CD8-positive, alpha-beta memory T cell (primary cell): Measurements from ENCODE around the gene MTA3. TPM values are rescaled to one million over a fixed set of nuclear protein-coding genes. Genes with fewer than 3 reads are reported as not detected.

ENCODE experiments used
- CTCF ChIA-PET: fragments of 350-600 bp; sonication (Branson Sonifier 250); formaldehyde crosslinking; loops from one replicate; lab custom pipeline; 2021; ENCODE audit warnings: antibody characterized with exemption; lab: Charles Lee
- POLR2A ChIA-PET: fragments of 350-600 bp; sonication (Branson Sonifier 250); formaldehyde crosslinking; loops from one replicate; lab custom pipeline; 2021; ENCODE audit warnings: antibody characterized with exemption; lab: Charles Lee
- DNase-seq, 5 donors: peaks; one replicate each; pipeline versions ENCODE4 v3.0.0 to v3.0.0-alpha.2; 2020 to 2022; ENCODE audit warnings: mixed read lengths in 1 of 5
- H3K27ac ChIP-seq: one replicate; pipeline ENCODE4 v1.7.0; 2013; ENCODE audit warnings: low read depth, mild to moderate bottlenecking, low read length, moderate library complexity
- H3K27me3 ChIP-seq: 2 replicates; pipeline ENCODE4 v1.7.0; 2013; ENCODE audit warnings: low read length, mild to moderate bottlenecking; ENCODE audit not compliant: insufficient read depth, poor library complexity, severe bottlenecking
- H3K36me3 ChIP-seq: 2 replicates; pipeline ENCODE4 v1.7.0; 2013; ENCODE audit warnings: mild to moderate bottlenecking, low read length, moderate library complexity; ENCODE audit not compliant: insufficient read depth
- H3K4me1 ChIP-seq: 2 replicates; pipeline ENCODE4 v1.7.0; 2013; ENCODE audit warnings: mild to moderate bottlenecking, low read length, moderate library complexity; ENCODE audit not compliant: insufficient read depth
- H3K4me3 ChIP-seq: 2 replicates; pipeline ENCODE4 v1.7.0; 2013; ENCODE audit warnings: mild to moderate bottlenecking, low read length
- H3K9me3 ChIP-seq: 2 replicates; pipeline ENCODE4 v1.7.0; 2013; ENCODE audit warnings: mild to moderate bottlenecking, low read length
- H3K27ac Mint-ChIP-seq, 8 donors: one replicate each; pipeline ENCODE4 v1.8.0; 2020 to 2021; ENCODE audit warnings: mixed read lengths in 8 of 8, mild to moderate bottlenecking in 6 of 8, inconsistent platforms in 3 of 8, moderate library complexity in 3 of 8
- H3K27me3 Mint-ChIP-seq, 2 donors: one replicate each; pipeline ENCODE4 v1.8.0; 2020 to 2021; ENCODE audit warnings: mixed read lengths in 2 of 2, mild to moderate bottlenecking in 1 of 2, moderate library complexity in 1 of 2
- H3K36me3 Mint-ChIP-seq, 3 donors: one replicate each; pipeline ENCODE4 v1.8.0; 2020 to 2021; ENCODE audit warnings: mixed read lengths in 3 of 3, inconsistent platforms in 1 of 3, mild to moderate bottlenecking in 1 of 3
- H3K4me1 Mint-ChIP-seq, 3 donors: one replicate each; pipeline ENCODE4 v1.8.0; 2020 to 2021; ENCODE audit warnings: mixed read lengths in 3 of 3, inconsistent platforms in 1 of 3, mild to moderate bottlenecking in 1 of 3
- H3K4me3 Mint-ChIP-seq, 7 donors: one replicate each; pipeline ENCODE4 v1.8.0; 2020 to 2021; ENCODE audit warnings: mixed read lengths in 7 of 7, mild to moderate bottlenecking in 6 of 7, moderate library complexity in 4 of 7, inconsistent platforms in 2 of 7
- H3K9me3 Mint-ChIP-seq, 5 donors: one replicate each; pipeline ENCODE4 v1.8.0; 2020 to 2022; ENCODE audit warnings: mixed read lengths in 5 of 5, mild to moderate bottlenecking in 3 of 5, moderate library complexity in 2 of 5, inconsistent platforms in 1 of 5
- polyA plus RNA-seq: library from polyadenylated mRNA; unstranded; fragments of 300-500 nt; fragmentation: Illumina TruSeq; gene quantifications from one replicate; pipeline ENCODE4 v1.2.3, GENCODE V29; 2021
- total RNA-seq, 2 experiments: library from RNA; stranded (reverse); gene quantifications; one replicate each; pipeline ENCODE4 v1.2.3, GENCODE V29; 2021

The MTA3 gene
- total and polyA plus RNA-seq, 3 experiments from 2014 or later: 7.9 to 24.1 (median 20.0) TPM

DNA sequence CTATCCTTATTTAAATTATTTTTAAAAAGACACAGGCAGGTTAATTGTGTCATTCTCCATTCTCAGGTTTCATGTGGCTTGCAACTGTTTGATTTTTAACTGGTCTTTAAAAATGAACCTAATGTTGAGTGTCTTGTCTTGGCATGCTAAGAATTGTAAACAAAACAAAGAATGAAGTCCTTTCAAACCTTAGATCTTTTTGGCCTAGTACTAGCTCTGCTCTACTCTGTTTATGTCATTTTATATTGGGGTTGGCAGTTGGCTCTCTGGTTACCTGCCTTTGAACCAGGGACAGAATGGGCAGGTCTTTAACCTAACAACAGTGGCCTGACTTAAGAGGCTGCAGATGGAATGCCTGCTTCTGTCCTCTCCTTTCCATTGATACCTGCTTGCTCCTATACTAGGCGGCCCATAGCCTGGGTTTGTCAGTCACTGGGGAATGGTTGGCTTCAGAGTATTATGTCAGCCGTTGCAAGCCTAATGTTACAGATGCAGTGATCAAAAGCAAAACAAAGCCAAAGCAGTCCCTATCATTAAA is 85.5 kb downstream of the MTA3 start:
- no peak for DNase-seq
- Mint-ChIP-seq H3K27me3 (no peaks in the 10 kb centered on the region), H3K9me3 (no peaks in the 10 kb centered on the region), H3K36me3 (peaks cover 0 to 10% (median 6%) of the 10 kb centered on the region in 3 donors), H3K4me1 (peaks cover 20 to 51% (median 36%) of the 10 kb centered on the region in 3 donors), H3K4me3 (no peak overlapping the region), H3K27ac (no peak overlapping the region)
- ChIA-PET CTCF (interaction anchor here (1.1 to 1.5 kb wide), 2 partner anchors 9 to 41 kb away, joined by 4 to 10 read pairs; no protein-coding TSS in a partner anchor), POLR2A (no interaction called here)
- Histone ChIP-seq H3K4me1 (peaks cover 46% of the 10 kb centered on the region), H3K27ac (no peak overlapping the region), H3K4me3 (no peak overlapping the region), H3K9me3 (no peaks in the 10 kb centered on the region), H3K36me3 (no peaks in the 10 kb centered on the region), H3K27me3 (no peaks in the 10 kb centered on the region)

DNA sequence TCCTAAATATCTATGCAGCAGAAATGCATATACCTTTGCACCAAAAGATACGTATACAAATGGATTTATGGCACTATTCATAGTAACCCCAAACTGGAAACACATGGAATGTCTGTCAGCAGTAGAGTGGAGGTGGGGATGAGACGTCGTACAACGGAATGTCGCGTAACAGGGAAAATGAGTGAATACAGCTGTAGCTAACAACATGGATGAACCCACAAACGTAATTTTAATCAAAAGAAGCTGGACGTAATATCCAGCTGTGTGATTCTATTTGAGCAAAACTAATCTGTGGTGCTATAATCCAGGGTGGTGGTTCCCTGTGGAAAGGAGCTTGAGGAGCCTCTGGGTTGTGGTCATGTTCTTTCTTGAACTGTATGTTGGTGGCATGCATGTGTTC is 89.9 kb downstream of the MTA3 start:
- ChIA-PET CTCF (no interaction called here), POLR2A (no interaction called here)
- H3K27me3 ChIP-seq: no peaks in the 10 kb centered on the region
- no peak overlapping the region for H3K4me3 ChIP-seq
- H3K36me3 ChIP-seq: no peaks in the 10 kb centered on the region
- peaks cover 0 to 20% (median 11%) of the 10 kb centered on the region in 3 donors for H3K36me3 Mint-ChIP-seq
- no peak for DNase-seq
- H3K27ac Mint-ChIP-seq: no peak overlapping the region
- no peak overlapping the region for H3K4me3 Mint-ChIP-seq
- peaks cover 9 to 21% (median 17%) of the 10 kb centered on the region in 3 donors for H3K4me1 Mint-ChIP-seq
- no peaks in the 10 kb centered on the region for H3K9me3 ChIP-seq
- H3K9me3 Mint-ChIP-seq: no peaks in the 10 kb centered on the region
- no peak overlapping the region for H3K27ac ChIP-seq
- no peaks in the 10 kb centered on the region for H3K27me3 Mint-ChIP-seq
- H3K4me1 ChIP-seq: peaks cover 14% of the 10 kb centered on the region

DNA sequence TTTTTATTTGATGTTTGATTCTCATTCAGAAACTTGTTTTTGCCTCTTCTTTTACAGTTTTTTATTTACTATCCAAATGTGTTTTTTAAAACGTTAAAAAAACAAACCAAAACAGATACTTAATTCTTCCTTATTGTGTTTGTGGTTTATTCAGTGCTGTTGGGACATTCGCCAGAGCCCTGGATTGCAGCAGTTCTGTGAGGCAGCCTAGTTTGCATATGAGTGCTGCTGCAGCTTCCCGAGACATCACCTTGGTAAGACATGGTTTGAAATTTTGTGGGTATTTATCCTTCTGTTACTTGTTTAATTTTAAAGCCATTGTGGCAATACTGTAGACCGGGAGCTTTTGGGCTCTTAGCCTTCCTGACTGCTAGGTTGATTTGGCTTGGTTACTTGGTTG is 91.2 kb downstream of the MTA3 start:
- peaks cover 8 to 9% (median 9%) of the 10 kb centered on the region in 3 donors for H3K4me1 Mint-ChIP-seq
- no peaks in the 10 kb centered on the region for H3K27me3 Mint-ChIP-seq
- DNase-seq: no peak
- peak overlapping the region in 3 of 8 donors; percentile 18 to 54 (median 34) for H3K27ac Mint-ChIP-seq
- no peaks in the 10 kb centered on the region for H3K9me3 Mint-ChIP-seq
- H3K4me1 ChIP-seq: peaks cover 16% of the 10 kb centered on the region
- ChIA-PET POLR2A (no interaction called here), CTCF (no interaction called here)
- H3K36me3 Mint-ChIP-seq: peaks cover 0 to 20% (median 11%) of the 10 kb centered on the region in 3 donors
- no peak overlapping the region for H3K4me3 Mint-ChIP-seq
- H3K27me3 ChIP-seq: no peaks in the 10 kb centered on the region
- H3K27ac ChIP-seq: no peak overlapping the region
- no peak overlapping the region for H3K4me3 ChIP-seq
- H3K36me3 ChIP-seq: no peaks in the 10 kb centered on the region
- H3K9me3 ChIP-seq: no peaks in the 10 kb centered on the region

DNA sequence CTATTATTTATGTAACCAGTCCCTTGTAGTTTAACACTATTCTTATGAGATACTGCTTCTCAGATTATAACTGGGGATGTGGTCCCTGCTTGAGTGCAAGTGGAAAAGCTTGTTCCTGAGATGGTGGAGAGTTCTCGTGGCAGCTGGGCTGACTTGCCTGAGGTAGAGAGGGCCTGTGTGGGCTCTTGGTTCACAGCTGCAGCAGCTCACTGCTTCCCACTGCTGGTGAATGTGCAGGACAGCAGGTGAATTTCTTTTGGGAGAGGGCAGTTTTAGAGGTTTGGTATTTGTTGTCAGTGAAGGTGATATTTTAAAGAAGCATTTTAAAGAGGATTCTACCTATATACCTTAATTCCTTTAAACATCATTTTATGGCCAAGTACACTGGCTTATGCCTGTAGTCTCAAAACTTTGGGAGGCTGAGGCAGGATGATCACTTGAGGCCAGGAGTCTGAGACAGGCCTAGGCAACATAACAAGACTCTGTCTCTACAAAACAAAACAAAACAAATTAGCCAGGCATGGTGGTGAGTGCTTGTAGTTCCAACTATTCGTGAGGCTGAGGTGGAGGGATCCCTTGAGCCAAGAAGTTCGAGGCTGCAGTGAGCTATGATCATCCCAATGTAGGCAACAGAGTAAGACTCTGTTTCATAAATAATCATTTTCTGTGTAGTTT is 94.8 kb downstream of the MTA3 start:
- Histone ChIP-seq H3K4me1 (peaks cover 11% of the 10 kb centered on the region), H3K9me3 (no peaks in the 10 kb centered on the region), H3K36me3 (no peaks in the 10 kb centered on the region), H3K27ac (no peak overlapping the region), H3K27me3 (no peaks in the 10 kb centered on the region), H3K4me3 (no peak overlapping the region)
- Mint-ChIP-seq H3K9me3 (no peaks in the 10 kb centered on the region), H3K27ac (peak overlapping the region in 2 of 8 donors; percentile 20 to 47), H3K27me3 (no peaks in the 10 kb centered on the region), H3K36me3 (peaks cover 0 to 13% (median 12%) of the 10 kb centered on the region in 3 donors), H3K4me3 (peak overlapping the region in 1 of 7 donors; percentile 43), H3K4me1 (peaks cover 0 to 3% (median 3%) of the 10 kb centered on the region in 3 donors)
- ChIA-PET POLR2A (no interaction called here), CTCF (interaction anchor here (0.6 to 2.1 kb wide), 14 partner anchors 8 to 790 kb away, joined by 3 to 11 read pairs (median 4); partner anchors contain the start of gene KCNG3)
- peak; percentile 17 to 73 (median 47) for DNase-seq

DNA sequence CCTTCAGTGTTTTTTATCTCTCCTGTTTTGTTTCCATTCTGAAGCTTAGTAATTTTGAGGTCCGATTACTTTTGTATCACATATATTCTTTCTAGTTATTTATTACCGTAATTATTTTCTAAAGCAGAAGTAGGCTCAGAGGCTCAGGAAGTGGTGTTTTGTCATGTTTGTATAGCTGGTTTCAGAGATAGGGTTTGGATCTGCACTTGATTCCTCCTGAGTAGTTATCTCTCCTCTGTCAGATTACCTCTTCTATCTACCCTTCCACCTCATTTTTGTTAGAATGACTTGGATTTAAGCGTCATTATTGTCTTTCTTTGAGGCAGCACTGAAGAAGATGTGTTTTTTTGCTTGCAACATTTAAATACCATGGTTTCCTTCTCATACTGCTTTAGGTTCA is 95.4 kb downstream of the MTA3 start:
- CTCF ChIA-PET: interaction anchor here (0.7 to 2.1 kb wide), 10 partner anchors 9 to 791 kb away, joined by 3 to 11 read pairs (median 4); partner anchors contain the start of gene KCNG3
- DNase-seq: no peak
- Mint-ChIP-seq H3K4me1 (peaks cover 0 to 3% (median 3%) of the 10 kb centered on the region in 3 donors), H3K9me3 (no peaks in the 10 kb centered on the region), H3K4me3 (no peak overlapping the region), H3K36me3 (peaks cover 0 to 12% (median 11%) of the 10 kb centered on the region in 3 donors), H3K27me3 (no peaks in the 10 kb centered on the region), H3K27ac (no peak overlapping the region)
- H3K36me3 ChIP-seq: no peaks in the 10 kb centered on the region
- peaks cover 11% of the 10 kb centered on the region for H3K4me1 ChIP-seq
- H3K27ac ChIP-seq: no peak overlapping the region
- no peaks in the 10 kb centered on the region for H3K9me3 ChIP-seq
- no peaks in the 10 kb centered on the region for H3K27me3 ChIP-seq
- no peak overlapping the region for H3K4me3 ChIP-seq
- POLR2A ChIA-PET: no interaction called here

DNA sequence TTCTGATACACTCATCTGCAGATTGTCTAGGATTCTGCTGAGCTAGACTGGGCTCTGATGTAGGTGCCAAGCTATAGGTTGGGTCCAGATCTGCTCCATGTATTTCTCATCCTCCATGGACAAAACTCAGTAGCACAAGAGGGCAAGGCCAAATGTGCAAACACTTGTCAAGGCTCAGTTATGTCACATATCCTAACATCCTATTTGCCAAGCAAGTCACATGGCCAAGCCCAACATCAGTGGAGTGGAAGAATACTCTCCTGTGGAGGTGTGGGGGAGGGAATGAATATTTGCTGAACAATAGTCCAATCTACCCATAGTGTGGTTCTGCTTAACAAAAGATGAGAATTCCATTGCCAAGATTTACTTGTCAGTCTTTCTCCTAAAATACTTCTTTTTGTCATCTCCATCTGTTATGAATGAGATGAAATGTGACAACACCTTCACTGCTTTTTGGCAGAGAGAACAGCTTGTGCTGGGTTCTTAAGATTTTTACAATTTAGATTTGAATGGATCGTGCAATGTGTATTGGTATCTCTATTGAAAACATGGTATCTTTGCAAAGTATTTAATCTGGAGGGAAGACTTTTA is 105.7 kb downstream of the MTA3 start:
- Mint-ChIP-seq H3K36me3 (peaks cover 9 to 16% (median 11%) of the 10 kb centered on the region in 3 donors), H3K27ac (peak overlapping the region in 1 of 8 donors; percentile 70), H3K4me1 (peaks cover 5 to 11% (median 7%) of the 10 kb centered on the region in 3 donors), H3K4me3 (no peak overlapping the region), H3K27me3 (no peaks in the 10 kb centered on the region), H3K9me3 (no peaks in the 10 kb centered on the region)
- no peak overlapping the region for H3K4me3 ChIP-seq
- H3K27me3 ChIP-seq: no peaks in the 10 kb centered on the region
- H3K9me3 ChIP-seq: no peaks in the 10 kb centered on the region
- POLR2A ChIA-PET: no interaction called here
- no peaks in the 10 kb centered on the region for H3K4me1 ChIP-seq
- DNase-seq: no peak
- CTCF ChIA-PET: interaction anchor here (1.8 kb wide), 1 partner anchor 11 kb away, joined by 4 read pairs; no protein-coding TSS in a partner anchor
- H3K27ac ChIP-seq: no peak overlapping the region
- no peaks in the 10 kb centered on the region for H3K36me3 ChIP-seq

DNA sequence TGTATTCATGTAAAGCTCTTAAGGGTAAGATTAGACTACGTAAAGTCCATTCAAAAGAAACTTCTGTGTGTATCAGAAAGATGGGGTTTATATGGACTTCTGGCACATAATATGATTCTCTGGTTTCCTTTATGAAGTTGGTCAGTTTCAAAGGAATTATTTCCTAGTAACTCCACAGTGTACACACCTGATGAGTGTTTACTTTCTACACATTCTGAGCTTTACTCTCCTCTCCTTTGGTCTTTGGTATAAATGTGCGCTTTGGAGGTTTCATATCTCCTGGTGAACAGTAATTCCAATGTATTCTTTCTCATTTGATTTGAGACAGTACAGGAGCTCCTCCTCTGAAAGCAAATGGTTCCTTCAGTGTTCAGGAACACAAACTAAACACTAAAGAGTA is 107.4 kb downstream of the MTA3 start:
- Histone ChIP-seq H3K4me1 (no peaks in the 10 kb centered on the region), H3K36me3 (no peaks in the 10 kb centered on the region), H3K27ac (no peak overlapping the region), H3K4me3 (no peak overlapping the region), H3K9me3 (no peaks in the 10 kb centered on the region), H3K27me3 (no peaks in the 10 kb centered on the region)
- peaks cover 9 to 14% (median 12%) of the 10 kb centered on the region in 3 donors for H3K36me3 Mint-ChIP-seq
- ChIA-PET POLR2A (no interaction called here), CTCF (interaction anchor here (0.8 kb wide), 1 partner anchor 109 kb away, joined by 3 read pairs; no protein-coding TSS in a partner anchor)
- H3K4me1 Mint-ChIP-seq: peaks cover 0 to 4% (median 4%) of the 10 kb centered on the region in 3 donors
- H3K9me3 Mint-ChIP-seq: no peaks in the 10 kb centered on the region
- H3K4me3 Mint-ChIP-seq: no peak overlapping the region
- H3K27ac Mint-ChIP-seq: no peak overlapping the region
- no peaks in the 10 kb centered on the region for H3K27me3 Mint-ChIP-seq
- DNase-seq: no peak

DNA sequence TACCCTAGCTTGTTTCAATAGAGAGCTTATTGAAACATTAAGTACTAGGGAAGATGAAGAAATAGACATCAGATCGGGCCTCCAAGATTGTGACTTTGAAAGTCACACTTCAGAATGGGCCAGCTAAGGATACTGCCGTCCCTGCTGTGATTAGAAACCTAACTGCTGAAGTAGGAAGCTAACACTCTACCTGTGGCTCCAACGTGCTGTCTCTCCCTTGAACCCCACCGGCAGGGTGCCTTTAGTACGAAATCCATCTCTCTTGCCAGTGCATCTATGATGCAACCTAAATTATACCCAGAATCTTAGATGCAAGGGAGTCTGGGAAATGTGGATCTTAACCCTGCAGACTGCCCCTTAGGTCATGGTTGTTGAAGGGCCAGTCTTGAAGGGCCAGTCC is 116.9 kb downstream of the MTA3 start:
- no peak overlapping the region for H3K27ac Mint-ChIP-seq
- H3K4me3 Mint-ChIP-seq: no peak overlapping the region
- H3K36me3 Mint-ChIP-seq: peaks cover 4 to 33% (median 21%) of the 10 kb centered on the region in 3 donors
- no peaks in the 10 kb centered on the region for H3K9me3 Mint-ChIP-seq
- Histone ChIP-seq H3K27me3 (no peaks in the 10 kb centered on the region), H3K36me3 (peaks cover 8% of the 10 kb centered on the region), H3K27ac (no peak overlapping the region), H3K9me3 (no peaks in the 10 kb centered on the region), H3K4me1 (no peaks in the 10 kb centered on the region), H3K4me3 (no peak overlapping the region)
- no peaks in the 10 kb centered on the region for H3K27me3 Mint-ChIP-seq
- POLR2A ChIA-PET: no interaction called here
- DNase-seq: no peak
- CTCF ChIA-PET: no interaction called here
- H3K4me1 Mint-ChIP-seq: peaks cover 0 to 9% (median 0%) of the 10 kb centered on the region in 3 donors
